Natural killer cell (primary cell): ENCODE measurements around the gene CAMK2N2. TPM values are rescaled to one million over a fixed set of nuclear protein-coding genes. Genes with fewer than 3 reads are reported as not detected.
A peak's percentile ranks its signal among the peaks of the same experiment; 100 is the strongest.

Experiments used
- ATAC-seq, 3 donors: fragments of 150-1000 bp in 2 of 3; fragments of 200-7000 bp in 1 of 3; cut with Tn5 transposase; 1 replicate in 1 of 3; 2 replicates in 2 of 3; pipeline ENCODE4 v1.10.0; 2021; ENCODE audit warnings: mild to moderate bottlenecking in 2 of 3, moderate library complexity in 2 of 3
- DNase-seq, 2 donors: peaks; one replicate each; pipeline versions ENCODE4 v3.0.0 to v3.0.0-alpha.2; 2013 to 2021; ENCODE audit warnings: mixed read lengths in 1 of 2
- H3K27ac ChIP-seq: one replicate; pipeline ENCODE4 v1.5.1; 2013; ENCODE audit warnings: mild to moderate bottlenecking, low read length
- H3K27me3 ChIP-seq: one replicate; pipeline ENCODE4 v1.6.1; 2013; ENCODE audit warnings: low read length; ENCODE audit not compliant: control insufficient read depth, insufficient read depth
- H3K36me3 ChIP-seq: one replicate; pipeline ENCODE4 v1.6.1; 2013; ENCODE audit warnings: low read length; ENCODE audit not compliant: control insufficient read depth, insufficient read depth
- H3K4me1 ChIP-seq: one replicate; pipeline ENCODE4 v1.6.1; 2013; ENCODE audit warnings: low read length; ENCODE audit not compliant: control insufficient read depth, insufficient read depth
- H3K4me3 ChIP-seq: one replicate; pipeline ENCODE4 v1.5.1; 2013; ENCODE audit warnings: low read length
- H3K9me3 ChIP-seq: one replicate; pipeline ENCODE4 v1.6.1; 2013; ENCODE audit warnings: low read length; ENCODE audit not compliant: control insufficient read depth, insufficient read depth
- H3K27ac Mint-ChIP-seq, 2 donors: one replicate each; pipeline ENCODE4 v1.8.0; 2022; ENCODE audit warnings: mild to moderate bottlenecking in 2 of 2, mixed read lengths in 2 of 2, moderate library complexity in 1 of 2
- H3K27me3 Mint-ChIP-seq, 2 donors: one replicate each; pipeline ENCODE4 v1.8.0; 2022; ENCODE audit warnings: low read depth in 2 of 2, mixed read lengths in 2 of 2
- H3K36me3 Mint-ChIP-seq: one replicate; pipeline ENCODE4 v1.8.0; 2022; ENCODE audit warnings: mixed read lengths
- H3K4me1 Mint-ChIP-seq, 2 donors: one replicate each; pipeline ENCODE4 v1.8.0; 2022; ENCODE audit warnings: mixed read lengths in 2 of 2
- H3K4me3 Mint-ChIP-seq: one replicate; pipeline ENCODE4 v1.8.0; 2022; ENCODE audit warnings: mild to moderate bottlenecking, moderate library complexity, mixed read lengths
- H3K9me3 Mint-ChIP-seq, 2 donors: one replicate each; pipeline ENCODE4 v1.8.0; 2022; ENCODE audit warnings: mixed read lengths in 2 of 2
- CTCF ChIP-seq: fragments of 200-600 bp; IDR thresholded peaks from one replicate; pipeline ENCODE4 v1.8.0; 2022; ENCODE audit warnings: antibody characterized with exemption
- WGBS: methylation state at CpG from one replicate; pipeline ENCODE4 v1.1.7; 2013; ENCODE audit warnings: missing lambda C conversion rate; ENCODE audit not compliant: insufficient coverage; 5-methylcytosine and 5-hydroxymethylcytosine counted together
- intact Hi-C: fragments of 100-400 bp; cut with micrococcal nuclease; formaldehyde crosslinking; loops from one replicate; pipeline ENCODE4 v1.14.2; 2022
- total RNA-seq, 4 donors: library from RNA; stranded (reverse); fragments of 120-200 nt in 1 of 4; gene quantifications; one replicate each; pipeline versions ENCODE4 v1.2.3 to v1.2.4, GENCODE V29; 2013 to 2022

CAMK2N2 gene
- total RNA-seq, 3 donors from 2014 or later (not counting 1 experiment from before 2014, with no cell fraction given): 0.71 to 0.82 TPM; not detected in 1

- peak overlapping the region; percentile 85 to 90 for H3K27ac Mint-ChIP-seq
- Histone ChIP-seq H3K36me3 (peaks cover 41% of the 10 kb centered on the region), H3K27me3 (no peaks in the 10 kb centered on the region), H3K9me3 (no peaks in the 10 kb centered on the region), H3K4me1 (peaks cover 18% of the 10 kb centered on the region), H3K4me3 (peak overlapping the region; percentile 72), H3K27ac (peak overlapping the region; percentile 56)
- peaks cover 9 to 22% of the 10 kb centered on the region in 2 donors for H3K4me1 Mint-ChIP-seq
- DNase-seq (no peak), ATAC-seq (no peak)
- no peaks in the 10 kb centered on the region for H3K9me3 Mint-ChIP-seq
- no peaks in the 10 kb centered on the region for H3K27me3 Mint-ChIP-seq
- intact Hi-C loops: loop anchor here (1.0 to 2.0 kb wide), 5 partner anchors 16 to 125 kb away; partner anchors contain the start of genes ABCF3 and AP2M1
- no peaks in the 10 kb centered on the region for H3K36me3 Mint-ChIP-seq
- peak overlapping the region; percentile 88 for H3K4me3 Mint-ChIP-seq
- no peak for TF ChIP-seq CTCF
- 21% methylated on average over 29 of the region's 29 CpGs for WGBS
These were observed 38.4 kb upstream of the CAMK2N2 start for GRCh38 chr3:184299488-184300377.

- Mint-ChIP-seq H3K27me3 (no peaks in the 10 kb centered on the region), H3K27ac (peak within 1 kb of the TSS; percentile 85 to 90), H3K9me3 (no peaks in the 10 kb centered on the region), H3K4me3 (peak within 1 kb of the TSS; percentile 88), H3K36me3 (no peaks in the 10 kb centered on the region), H3K4me1 (peaks cover 9 to 22% of the 10 kb centered on the region in 2 donors)
- no peaks in the 10 kb centered on the region for H3K9me3 ChIP-seq
- WGBS: under 1% methylated on average over 78 of the region's 78 CpGs
- no peaks in the 10 kb centered on the region for H3K27me3 ChIP-seq
- peaks cover 18% of the 10 kb centered on the region for H3K4me1 ChIP-seq
- peak within 1 kb of the TSS; percentile 72 for H3K4me3 ChIP-seq
- H3K27ac ChIP-seq: peak within 1 kb of the TSS; percentile 80
- peaks cover 33% of the 10 kb centered on the region for H3K36me3 ChIP-seq
- ATAC-seq (peak; percentile 92 to 99 (median 96)), DNase-seq (peak; percentile 93 to 98)
- intact Hi-C loops: loop anchor here (1.0 to 2.0 kb wide), 5 partner anchors 16 to 125 kb away; partner anchors contain the start of genes ABCF3 and AP2M1
- no peak for TF ChIP-seq CTCF
These were observed 37.6 kb upstream of the CAMK2N2 start, which contains the start of gene PSMD2 for GRCh38 chr3:184298759-184299487. PSMD2 (plus strand) TSS chr3:184299241; CDS start chr3:184299267, 26 bp downstream.

GRCh38 chr3:184296616-184297015 is 35.3 kb upstream of the CAMK2N2 start:
- Mint-ChIP-seq H3K9me3 (no peaks in the 10 kb centered on the region), H3K4me3 (peak overlapping the region; percentile 62), H3K4me1 (peaks cover 9 to 22% of the 10 kb centered on the region in 2 donors), H3K27me3 (no peaks in the 10 kb centered on the region), H3K36me3 (no peaks in the 10 kb centered on the region), H3K27ac (no peak overlapping the region)
- no peaks in the 10 kb centered on the region for H3K9me3 ChIP-seq
- no peak overlapping the region for H3K27ac ChIP-seq
- no peak for DNase-seq
- no peak overlapping the region for H3K4me3 ChIP-seq
- H3K36me3 ChIP-seq: peaks cover 10% of the 10 kb centered on the region
- H3K4me1 ChIP-seq: peaks cover 18% of the 10 kb centered on the region
- H3K27me3 ChIP-seq: no peaks in the 10 kb centered on the region
- no peak for TF ChIP-seq CTCF
- no peak for ATAC-seq
- intact Hi-C loops: no loop called here
- 88% methylated on average over 7 of the region's 7 CpGs for WGBS
